Measurements from ENCODE around the gene SBNO2. TPM values are rescaled to one million over a fixed set of nuclear protein-coding genes. Genes with fewer than 3 reads are reported as not detected.
A peak's percentile ranks its signal among the peaks of the same experiment; 100 is the strongest.
"Not testable (repeated sequence)": the region's sequence is repeated elsewhere in the genome, so short reads cannot be mapped to it uniquely, and the experiment has no call there.

Gene SBNO2
- total RNA-seq, 1 donor from 2014 or later, result 30.4 TPM

DNA sequence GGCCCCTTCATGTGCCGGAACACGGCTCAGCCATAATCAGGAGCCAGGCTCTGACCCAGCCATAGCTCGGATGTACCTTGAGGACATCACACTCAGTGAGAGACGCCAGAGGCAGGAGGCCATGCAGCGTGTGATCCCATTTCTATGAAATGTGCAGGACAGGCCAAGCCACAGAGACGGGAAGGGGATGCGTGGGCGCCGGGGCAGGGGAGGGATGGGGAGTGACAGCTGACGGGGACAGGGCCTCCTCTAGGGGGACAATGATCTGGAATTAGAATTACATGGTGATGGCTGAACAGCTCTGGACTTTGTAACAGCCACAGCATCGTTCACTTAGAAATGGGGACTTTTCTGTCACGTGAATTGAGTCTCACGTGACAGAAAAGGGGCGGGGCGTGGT, 34.9 kb downstream of the SBNO2 start:
- DNase-seq (ENCODE audit: low read depth, low spot score), result no peak

DNA sequence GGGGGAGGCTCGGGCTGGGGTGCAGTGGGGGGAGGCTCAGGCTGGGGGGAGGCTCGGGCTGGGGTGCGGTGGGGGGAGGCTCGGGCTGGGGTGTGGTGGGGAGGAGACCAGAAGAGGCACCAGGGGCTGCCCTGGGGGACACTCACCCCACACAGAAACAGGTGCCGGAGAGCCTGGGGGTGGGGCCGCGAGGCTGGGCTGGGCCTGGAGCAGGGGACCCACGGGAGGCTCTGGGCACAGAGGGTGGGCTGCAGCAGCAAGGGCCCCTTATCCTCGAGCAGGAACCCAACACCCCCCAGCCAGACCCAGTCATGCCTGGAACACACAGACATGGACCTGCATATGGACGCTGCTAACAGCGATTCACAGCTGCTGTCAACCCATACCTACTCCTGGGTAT, 35.9 kb downstream of the SBNO2 start:
- no peak for DNase-seq (ENCODE audit: low read depth, low spot score)

DNA sequence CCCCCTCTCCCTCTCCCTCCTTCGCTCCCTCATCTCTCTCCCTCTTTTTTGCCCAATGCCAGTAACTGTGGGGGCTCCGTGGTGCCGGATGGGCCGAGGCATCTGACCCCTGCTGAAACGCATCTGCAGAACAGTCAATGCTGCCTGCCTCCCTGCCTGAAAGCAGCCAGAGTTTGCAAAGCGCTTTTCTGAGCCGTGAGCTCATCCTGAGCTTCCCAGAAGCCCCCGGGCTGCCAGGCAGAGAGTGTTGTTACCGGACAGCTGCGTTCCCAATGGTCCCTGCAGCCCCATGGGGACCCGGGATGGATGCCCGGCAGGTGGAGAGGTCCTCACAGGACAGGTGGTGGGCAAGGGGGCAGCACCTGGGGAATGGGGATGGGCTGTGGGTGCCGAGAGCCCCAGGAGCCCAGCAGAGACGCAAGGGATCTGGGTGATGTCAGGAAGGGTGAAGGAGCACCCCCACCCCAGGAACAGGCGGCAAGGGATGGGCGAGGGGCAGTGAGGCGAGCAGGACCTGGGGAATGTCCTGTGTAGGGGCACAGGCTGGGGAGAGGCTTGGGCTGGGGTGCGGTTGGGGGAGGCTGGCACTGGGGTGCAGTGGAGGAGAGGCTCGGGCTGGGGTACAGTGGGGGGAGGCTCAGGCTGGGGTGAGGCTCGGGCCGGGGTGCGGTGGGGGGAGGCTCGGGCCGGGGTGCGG, 37.3 kb downstream of the SBNO2 start:
- no peak for DNase-seq (ENCODE audit: low read depth, low spot score)

DNA sequence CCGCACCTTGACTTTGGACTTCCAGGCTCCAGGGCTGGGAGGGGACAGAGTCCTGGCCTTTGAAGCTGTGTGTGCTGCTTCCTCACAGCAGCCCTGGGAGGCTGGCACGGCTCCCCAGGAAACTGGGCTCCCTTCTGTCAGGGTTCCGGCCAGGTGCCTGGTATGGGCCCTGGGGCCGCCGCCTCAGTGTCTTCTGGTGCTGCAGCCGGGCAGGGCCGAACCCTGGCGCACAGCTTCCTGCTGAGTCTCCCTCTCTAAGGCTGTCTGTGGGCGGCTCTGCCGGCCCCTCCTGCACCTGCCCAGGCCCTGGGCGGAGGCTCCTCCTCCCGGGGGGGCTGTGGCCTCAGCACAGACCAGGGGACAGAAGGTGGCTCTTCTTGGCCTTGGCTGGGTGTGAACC, 37.9 kb downstream of the SBNO2 start:
- no peak for DNase-seq (ENCODE audit: low read depth, low spot score)

DNA sequence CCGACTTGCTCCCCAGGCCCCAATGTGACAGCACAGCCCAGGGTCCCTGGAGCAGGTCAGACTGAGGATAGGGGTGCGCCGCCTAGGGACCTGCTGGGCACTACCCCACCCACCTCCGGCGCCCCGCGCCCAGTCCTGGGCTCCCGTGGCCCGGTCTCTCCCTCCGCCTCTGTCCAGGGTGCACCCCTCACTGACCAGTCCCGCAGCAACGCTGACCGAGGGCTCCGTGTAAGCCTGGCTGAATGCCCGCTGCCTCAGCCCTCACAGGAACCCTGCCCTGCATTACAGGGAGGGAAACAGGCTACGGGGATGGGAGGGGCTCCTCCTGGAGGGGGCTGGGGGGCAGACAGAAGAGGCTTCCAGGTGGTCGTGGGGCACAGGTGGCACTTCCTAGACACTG, 38.6 kb downstream of the SBNO2 start:
- DNase-seq (ENCODE audit: low read depth, low spot score), result no peak

DNA sequence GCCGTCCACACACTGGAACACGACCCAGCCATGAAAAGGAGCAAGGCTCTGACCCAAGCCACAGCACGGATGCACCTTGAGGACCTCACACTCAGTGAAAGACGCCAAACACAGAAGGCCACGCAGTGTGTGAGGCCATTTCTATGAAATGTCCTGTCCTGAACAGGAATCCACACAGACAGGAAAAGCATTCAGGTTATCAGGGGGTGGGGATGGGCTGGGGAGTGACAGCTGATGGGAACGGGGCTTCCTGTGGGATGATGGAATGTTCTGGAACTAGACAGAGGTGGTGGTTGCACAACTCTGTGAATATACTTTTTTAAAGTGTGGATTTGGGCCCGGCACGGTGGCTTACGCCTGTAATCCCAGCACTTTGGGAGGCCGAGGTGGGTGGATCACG, 39.6 kb downstream of the SBNO2 start:
- no peak for DNase-seq (ENCODE audit: low read depth, low spot score)

DNA sequence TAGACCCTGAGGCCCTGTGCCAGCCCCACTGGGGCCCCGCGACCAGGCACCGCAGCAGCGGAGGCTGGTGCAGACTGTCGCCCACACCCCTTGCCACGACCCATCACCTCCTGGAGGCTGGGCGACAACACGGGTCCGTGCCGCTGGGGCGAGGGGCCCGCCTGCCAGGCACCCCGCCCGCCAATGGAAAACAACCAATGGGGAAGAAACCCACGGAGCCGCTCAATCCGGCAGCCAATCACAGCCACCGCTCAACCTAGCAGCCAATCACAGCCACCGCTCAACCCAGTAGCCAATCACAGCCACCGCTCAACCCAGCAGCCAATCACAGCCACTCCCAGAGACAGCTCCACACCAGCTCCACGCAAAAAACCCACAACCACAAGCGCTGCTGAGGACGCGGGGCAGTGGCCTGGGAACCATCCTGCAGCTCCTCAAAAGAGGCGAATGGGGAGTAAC, 40.6 kb downstream of the SBNO2 start:
- DNase-seq (ENCODE audit: low read depth, low spot score), result no peak

DNA sequence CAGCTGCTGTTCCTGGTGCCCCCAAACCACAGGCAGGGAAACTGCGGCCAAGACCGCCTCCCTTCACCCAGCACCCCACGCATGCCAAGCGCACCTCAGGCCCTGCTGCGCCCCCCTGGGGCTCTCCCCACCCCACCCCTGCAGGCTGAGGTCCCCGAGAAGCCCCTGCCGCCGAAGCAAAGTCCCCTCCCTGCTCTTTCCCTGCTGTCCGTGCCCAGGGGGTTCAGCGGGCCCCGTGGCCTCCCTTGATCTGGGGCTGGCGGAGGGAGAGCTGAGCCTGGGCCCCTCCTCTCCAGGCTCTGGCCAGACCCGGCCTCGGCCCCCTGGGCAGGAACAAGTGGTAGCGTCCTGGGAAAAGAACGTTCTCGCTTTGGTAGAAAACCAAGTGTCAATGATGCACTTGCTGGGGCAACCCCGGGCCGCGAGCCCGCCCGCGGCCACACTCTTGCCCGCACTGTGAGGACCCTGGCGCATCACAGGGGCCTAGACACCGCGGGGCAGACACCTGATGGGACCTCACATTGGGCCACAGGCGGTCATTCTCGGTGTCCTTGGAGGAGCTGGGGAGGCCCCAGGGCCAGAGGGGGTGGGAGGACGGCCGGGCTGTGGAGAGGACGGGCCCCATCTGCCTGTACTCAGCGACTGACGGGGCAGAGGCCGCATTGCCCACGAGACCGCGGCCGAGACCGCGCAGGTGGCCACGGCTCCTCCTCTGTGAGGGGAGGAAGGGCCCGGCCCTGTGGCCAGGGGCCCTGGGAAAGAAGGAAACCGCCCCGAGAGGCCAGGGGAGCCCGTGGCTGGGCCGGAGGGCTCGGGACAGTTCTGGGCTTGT, 41.3 kb downstream of the SBNO2 start:
- no peak for DNase-seq (ENCODE audit: low read depth, low spot score)

DNA sequence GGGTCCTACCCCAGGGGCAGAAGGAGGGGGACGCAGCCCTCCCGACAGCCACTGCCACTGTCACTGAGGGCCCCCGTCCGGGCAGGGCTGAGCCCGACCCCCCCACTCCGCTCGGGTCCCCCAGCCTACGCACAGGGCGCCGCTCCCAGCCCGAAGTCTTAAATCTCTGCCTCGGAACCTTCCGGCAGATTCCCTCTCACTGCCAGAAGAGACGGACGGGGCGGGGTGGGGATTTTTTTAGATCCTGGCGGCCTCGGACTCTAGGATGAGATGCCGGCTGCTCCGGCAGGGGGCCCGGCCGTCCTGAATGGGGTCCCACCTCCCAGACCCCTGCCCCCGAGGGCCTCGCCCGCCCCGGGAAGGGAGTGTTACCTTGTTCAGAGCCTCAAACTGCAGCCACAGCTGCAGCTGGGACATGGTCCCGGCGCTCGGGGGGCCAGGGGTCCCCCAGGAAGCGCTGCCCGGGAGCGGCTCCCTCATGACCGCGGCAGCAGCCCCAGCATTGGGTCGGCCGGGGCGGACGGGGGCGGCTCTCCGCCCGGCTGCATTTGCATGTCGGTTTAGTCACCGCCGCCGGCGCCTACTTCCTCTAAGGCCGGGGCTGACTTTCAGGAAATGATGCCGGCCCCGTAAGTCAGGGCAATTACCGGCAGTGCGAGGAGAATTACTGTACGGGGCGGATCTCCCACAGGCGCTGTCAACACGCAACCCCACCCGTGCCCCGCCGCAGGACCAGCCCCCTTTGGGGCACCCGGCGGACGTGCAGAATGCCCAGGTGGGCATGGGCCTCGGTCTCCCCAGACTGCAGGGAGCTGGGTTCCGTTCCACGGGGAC, 42.1 kb downstream of the SBNO2 start:
- DNase-seq (ENCODE audit: low read depth, low spot score), result peak; percentile 82

DNA sequence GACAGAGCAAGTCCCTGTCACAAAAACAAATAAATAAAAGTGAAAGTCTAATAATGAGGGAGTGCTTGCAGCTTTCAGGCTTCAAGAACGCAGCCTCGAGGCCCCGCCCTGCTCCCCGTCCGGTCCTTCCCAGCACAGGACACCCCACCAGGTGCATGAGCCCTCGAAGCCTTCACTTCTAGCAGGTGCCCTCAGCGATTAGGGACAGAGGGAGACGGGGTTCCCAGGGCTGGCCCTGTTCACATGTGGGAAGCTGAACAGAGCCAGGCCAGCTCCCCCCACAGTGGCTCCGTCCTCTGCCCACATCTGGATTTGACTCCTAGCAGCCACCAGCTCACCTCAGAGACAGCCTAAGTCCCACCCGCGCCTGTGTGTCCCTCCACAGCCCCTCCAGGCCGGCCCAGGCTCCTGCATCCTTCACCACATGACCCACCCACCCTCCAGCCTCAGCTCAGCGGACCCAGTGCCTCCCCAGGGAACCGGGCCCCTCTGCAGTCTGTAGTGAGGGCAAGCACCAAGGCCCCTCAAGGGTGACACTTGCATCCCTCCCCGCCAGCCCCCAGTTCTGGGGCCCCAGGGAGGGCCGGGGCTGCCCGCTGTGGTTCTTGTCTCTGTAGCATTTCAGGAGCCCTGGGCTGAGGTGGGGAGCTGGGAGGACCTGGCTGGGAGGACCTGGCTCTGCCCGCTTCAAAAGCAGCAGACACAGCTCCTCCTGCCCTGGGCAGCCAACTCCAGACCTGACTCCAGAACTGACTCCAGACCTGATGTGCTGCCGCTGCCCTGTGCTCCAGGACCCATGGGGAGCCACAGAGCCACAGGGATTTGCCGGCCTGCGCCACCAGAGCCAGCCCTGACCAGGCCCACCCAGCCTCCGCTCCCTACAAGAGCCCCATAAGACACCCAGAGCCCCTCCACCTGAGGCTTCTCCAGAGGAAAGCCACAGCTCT, 43.0 kb downstream of the SBNO2 start:
- no peak for DNase-seq (ENCODE audit: low read depth, low spot score)

DNA sequence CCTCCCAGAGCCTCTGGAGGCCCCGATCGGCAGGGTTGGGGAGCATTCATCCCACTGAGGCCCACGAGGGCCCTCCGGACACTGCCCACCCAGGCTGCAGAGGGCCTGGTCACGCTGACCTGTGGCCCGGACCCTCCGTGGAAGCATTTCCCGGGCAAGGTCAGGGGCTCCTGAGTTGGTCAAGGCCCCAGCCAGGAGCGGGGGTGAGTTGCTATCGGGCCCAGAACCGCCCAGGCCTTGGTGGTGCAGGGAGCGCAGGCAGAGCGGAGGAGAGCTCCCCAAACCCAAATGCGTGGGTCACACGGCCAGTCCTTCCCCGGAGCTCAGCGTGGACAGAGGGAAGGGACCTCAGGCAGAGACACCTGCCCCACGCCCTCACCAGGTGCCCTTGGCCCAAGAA, 44.5 kb downstream of the SBNO2 start:
- no peak for DNase-seq (ENCODE audit: low read depth, low spot score)

DNA sequence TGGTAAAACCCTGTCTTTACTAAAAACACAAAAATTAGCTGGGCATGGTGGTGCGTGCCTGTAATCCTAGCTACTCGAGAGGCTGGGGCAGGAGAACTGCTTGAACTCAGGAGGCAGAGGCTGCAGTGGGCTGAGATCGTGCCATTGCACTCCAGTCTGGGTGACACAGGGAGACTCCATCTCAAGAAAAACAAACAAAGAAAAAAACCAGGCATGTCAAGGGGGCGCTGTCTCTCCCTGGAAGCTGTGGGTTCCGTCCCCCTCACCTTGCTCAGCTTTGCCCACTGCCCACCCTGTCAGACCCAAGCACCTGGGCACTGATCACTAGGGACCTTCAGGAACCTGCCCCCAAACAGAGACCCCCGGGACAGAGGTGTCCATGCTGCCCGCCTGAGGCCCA, 45.0 kb downstream of the SBNO2 start:
- not testable (repeated sequence) for DNase-seq (ENCODE audit: low read depth, low spot score)

DNA sequence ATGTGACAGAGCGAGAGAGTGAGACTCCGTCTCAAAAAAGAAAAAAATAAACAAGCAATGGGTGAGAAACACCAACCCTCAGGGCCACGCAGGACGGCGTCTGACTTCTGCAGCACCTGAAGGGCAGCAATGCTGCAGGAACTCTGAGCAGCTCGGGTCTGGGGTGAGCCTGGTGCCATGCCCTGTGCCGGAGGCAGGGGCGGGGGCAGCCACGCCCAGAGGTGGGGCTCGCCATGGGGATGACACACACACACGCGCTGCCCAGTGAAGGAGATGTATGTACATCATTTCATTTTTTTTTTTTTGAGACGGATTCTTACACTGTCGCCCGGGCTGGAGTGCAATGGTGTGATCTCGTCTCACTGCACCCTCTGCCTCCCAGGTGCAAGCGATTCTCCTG, 46.0 kb downstream of the SBNO2 start:
- DNase-seq (ENCODE audit: low read depth, low spot score), result no peak

DNA sequence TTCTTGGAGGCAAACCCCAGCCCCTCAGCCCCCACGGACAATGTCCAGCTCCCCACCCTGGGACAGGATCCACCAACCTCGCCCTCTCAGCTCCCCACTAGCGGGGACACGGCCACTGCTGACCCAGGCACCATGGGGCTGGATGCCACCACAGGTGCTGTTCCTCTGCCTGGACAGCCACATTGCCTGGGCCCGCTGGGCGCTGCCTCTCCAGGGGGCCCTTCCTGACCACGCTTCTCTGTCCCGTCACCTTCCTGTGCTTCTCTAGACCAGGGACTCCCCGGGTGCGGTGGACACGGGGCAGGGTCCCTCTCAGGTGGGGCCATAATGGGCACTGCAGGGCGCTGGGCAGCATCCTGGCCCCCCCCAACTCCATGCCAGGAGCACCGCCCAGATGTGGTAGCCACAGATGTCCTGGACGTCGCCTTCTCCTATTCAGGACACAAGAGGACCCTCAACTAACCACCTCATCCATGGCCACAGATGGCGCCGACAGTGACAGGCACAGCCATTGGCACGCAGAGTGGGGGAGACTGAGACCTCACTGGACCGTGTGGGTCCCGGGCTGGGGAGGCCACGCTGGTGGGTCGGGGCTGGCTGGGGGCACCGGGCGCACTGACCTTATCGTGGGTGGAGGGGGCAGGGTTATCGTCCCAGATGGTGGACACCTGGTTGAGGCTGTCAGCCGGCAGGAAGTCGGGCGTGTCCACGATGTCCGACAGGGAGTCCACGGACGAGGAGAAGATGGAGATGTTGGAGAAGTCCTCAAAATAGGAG, 46.9 kb downstream of the SBNO2 start:
- no peak for DNase-seq (ENCODE audit: low read depth, low spot score)

DNA sequence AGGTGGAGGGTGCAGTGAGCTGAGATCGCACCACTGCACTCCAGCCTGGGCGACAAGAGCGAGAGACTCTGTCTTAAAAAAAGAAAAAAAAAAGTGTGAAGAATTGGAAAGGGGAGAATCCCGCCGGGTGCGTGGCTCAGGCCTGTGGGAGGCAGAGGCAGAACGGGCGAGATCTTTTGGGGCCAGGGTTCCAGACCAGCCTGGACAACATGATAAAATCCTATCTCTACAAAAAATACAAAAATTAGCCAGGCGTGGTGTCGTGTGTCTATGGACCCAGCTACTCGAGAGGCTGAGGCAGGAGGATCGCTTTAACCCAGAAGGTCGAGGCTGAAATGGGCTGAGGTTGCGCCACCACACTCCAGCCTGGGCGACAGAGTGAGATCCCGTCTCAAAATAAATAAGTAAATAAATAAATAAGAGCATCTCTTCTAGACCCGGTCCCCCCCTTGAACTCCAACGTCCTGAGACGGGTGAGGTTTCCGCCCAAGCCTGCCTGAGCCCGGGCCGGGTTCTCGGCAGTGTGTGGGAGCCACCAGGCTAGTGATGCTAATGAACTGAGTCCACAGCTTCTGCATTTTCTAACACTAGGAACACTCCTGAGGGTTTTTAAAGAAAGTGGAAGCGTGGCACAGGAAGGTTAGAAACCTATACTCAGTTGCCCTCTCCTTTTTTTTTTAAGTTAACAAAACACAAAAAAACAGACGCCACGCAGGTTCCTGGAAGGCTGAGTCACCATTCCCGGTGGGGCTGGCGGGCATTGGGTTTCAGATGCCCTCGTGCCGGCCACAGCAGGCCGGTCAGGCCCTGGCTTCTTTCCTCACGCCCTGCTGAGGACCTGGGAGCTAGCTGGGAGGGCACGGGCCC, 48.2 kb downstream of the SBNO2 start:
- peak; percentile 35 for DNase-seq (ENCODE audit: low read depth, low spot score)

DNA sequence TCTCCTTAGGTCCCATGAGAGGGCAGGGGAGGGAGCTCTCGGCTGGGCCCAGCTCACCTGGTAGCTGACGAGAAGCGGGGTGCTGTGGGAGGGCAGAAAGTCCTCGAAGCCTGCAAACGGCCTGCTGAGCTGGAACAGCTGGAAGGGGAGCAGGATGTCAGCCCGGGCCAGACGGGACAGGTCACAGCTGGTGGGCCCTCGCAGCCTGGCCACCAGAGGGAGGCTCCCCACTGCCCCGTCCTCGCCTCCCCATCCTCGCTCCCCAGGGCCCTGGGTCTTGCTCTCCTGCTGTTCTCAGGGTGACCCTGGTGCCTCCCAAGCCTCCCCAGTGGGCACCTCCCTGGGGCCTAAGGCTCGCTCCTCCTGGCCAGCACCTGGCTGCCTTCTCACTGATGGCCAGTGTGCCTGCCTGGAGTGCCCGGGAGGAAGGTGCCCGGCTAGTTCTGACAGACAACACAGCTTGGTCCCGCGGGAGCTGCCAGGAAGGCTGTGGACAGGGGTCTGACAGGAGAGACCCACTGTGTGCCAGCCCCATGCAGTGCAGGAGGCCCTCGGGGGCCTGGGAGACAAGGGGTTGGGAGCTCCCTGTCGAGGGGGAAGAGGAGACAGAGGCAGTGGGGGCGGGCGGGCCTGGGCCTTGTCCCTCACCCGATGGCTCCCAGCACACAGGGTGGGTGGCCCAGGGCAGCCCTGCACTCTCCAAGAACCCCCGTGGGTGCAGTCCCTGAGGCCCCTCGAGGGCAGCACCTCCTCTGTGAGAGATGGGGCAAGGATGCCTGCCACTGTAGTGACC, 50.0 kb downstream of the SBNO2 start:
- DNase-seq (ENCODE audit: low read depth, low spot score), result no peak

DNA sequence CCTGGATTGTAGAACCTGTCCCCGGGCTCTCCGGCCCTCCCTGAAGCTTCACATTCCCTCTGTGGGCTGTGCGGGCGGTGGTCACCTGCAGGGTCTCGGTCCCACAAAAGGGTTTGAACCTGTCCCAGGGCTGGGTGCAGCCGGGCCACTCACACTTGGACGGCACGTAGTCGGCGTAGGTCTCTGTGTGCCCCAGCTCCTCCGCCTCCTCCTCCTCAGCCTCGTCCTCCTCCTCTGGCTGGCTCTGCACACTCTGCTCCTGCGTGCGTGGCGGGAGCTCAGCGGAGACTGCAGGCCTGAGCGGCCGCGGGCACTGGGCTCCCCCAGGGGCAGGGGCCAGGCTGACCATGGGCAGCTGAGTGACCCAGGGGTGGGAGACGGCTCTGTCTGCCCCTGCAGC, 50.7 kb downstream of the SBNO2 start:
- DNase-seq (ENCODE audit: low read depth, low spot score), result no peak

DNA sequence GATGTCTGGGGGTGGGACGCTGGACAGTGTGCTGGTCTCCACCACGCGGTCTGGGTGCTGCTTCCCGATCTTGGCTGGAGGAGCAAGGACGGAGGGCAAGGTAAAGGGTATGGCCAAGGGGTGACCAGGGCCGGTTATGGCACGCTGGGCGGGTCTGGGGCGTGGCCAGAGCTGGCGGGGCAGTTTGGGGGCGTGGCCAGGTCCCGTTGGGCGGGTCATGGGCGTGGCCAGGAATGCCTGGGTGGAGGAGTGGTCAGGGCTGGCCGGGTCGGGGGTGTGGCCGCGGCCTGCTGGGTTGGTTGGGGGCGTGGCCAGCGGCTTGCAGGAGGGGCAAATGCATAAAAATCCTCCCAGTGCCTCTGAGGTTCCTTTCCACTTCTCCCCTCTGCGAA, 51.1 kb downstream of the SBNO2 start:
- peak; percentile 39 for DNase-seq (ENCODE audit: low read depth, low spot score)

All from pulmonary artery endothelial cell (primary cell).